Smooth muscle cell (in vitro differentiated cells): Measurements from ENCODE around the gene PABPN1. TPM values are rescaled to one million over a fixed set of nuclear protein-coding genes. Genes with fewer than 3 reads are reported as not detected.

Experiments
- DNase-seq: peaks from one replicate; lab custom pipeline; 2025; ENCODE audit not compliant: unreplicated experiment; lab: John Stamatoyannopoulos, UW
- H2AFZ ChIP-seq: fragments of 200-600 bp; sonication (generic); 2 replicates; pipeline ENCODE4 v1.6.0; 2016; ENCODE audit warnings: antibody characterized with exemption, low read depth, mild to moderate bottlenecking
- H3F3A ChIP-seq: fragments of 200-600 bp; sonication (generic); 2 replicates; pipeline ENCODE4 v1.6.0; 2017; ENCODE audit warnings: antibody characterized with exemption, low read depth
- H3K27ac ChIP-seq: fragments of 200-600 bp; sonication (generic); 2 replicates; pipeline ENCODE4 v1.5.1; 2016; ENCODE audit warnings: low read depth, mild to moderate bottlenecking
- H3K27me3 ChIP-seq: fragments of 200-600 bp; sonication (generic); 2 replicates; pipeline ENCODE4 v1.6.1; 2016; ENCODE audit warnings: low read depth, mild to moderate bottlenecking
- H3K36me3 ChIP-seq: fragments of 200-600 bp; sonication (generic); 2 replicates; pipeline ENCODE4 v1.5.1; 2016; ENCODE audit warnings: low read depth
- H3K4me1 ChIP-seq: fragments of 200-600 bp; sonication (generic); 2 replicates; pipeline ENCODE4 v1.5.1; 2016; ENCODE audit warnings: low read depth
- H3K4me2 ChIP-seq: fragments of 200-600 bp; sonication (generic); 2 replicates; pipeline ENCODE4 v1.6.0; 2016; ENCODE audit warnings: mild to moderate bottlenecking
- H3K4me3 ChIP-seq: fragments of 200-600 bp; sonication (generic); 2 replicates; pipeline ENCODE4 v1.5.1; 2016; ENCODE audit warnings: mild to moderate bottlenecking
- H3K79me2 ChIP-seq: fragments of 200-600 bp; sonication (generic); 2 replicates; pipeline ENCODE4 v1.6.0; 2016; ENCODE audit warnings: low read depth, mild to moderate bottlenecking
- H3K9ac ChIP-seq: fragments of 200-600 bp; sonication (generic); 2 replicates; pipeline ENCODE4 v1.6.0; 2016; ENCODE audit warnings: low read depth
- H3K9me3 ChIP-seq: fragments of 200-600 bp; sonication (generic); replicated peaks from 2 replicates; pipeline ENCODE4 v1.5.1; 2016; ENCODE audit warnings: low read depth
- H4K20me1 ChIP-seq: fragments of 200-600 bp; sonication (generic); 2 replicates; pipeline ENCODE4 v1.6.0; 2016; ENCODE audit warnings: low read depth
- WGBS: methylation state at CpG from one replicate; pipeline ENCODE4 v1.1.7; 2016; ENCODE audit warnings: low lambda C conversion rate; 5-methylcytosine and 5-hydroxymethylcytosine counted together
- polyA plus RNA-seq: library from polyadenylated mRNA; unstranded; fragments of >200 nt; fragmentation: Nextera tagmentation; extraction: Ambion mirVana; gene quantifications from 2 replicates; pipeline ENCODE4 v1.2.1, GENCODE V29; 2016
- total RNA-seq: library from RNA; depleted of rRNA; stranded (reverse); fragments of >200 nt; gene quantifications from 2 replicates; pipeline ENCODE4 v1.2.3, GENCODE V29; 2014
- TF ChIP-seq, protein P1 (sequence below): fragments of 200-600 bp; sonication (generic); IDR thresholded peaks from 2 replicates; pipeline ENCODE4 v1.5.1; 2017; ENCODE audit warnings: borderline replicate concordance, mild to moderate bottlenecking, antibody characterized with exemption; ENCODE audit not compliant: insufficient read depth, poor library complexity, severe bottlenecking

The PABPN1 gene
- total and polyA plus RNA-seq, 2 experiments from 2014 or later: 48.3 to 139 TPM

- peak; percentile 71 for DNase-seq
- H3K27me3 ChIP-seq: no peaks in the 10 kb centered on the region
- H3K79me2 ChIP-seq: peaks cover 51% of the 10 kb centered on the region
- 3% methylated on average over 12 of the region's 24 CpGs for WGBS
- peaks cover 16% of the 10 kb centered on the region for H3F3A ChIP-seq
- peak within 1 kb of the TSS; percentile 99 for H3K4me2 ChIP-seq
- peak within 1 kb of the TSS; percentile 92 for H3K9ac ChIP-seq
- peaks cover 20% of the 10 kb centered on the region for H3K4me1 ChIP-seq
- H3K9me3 ChIP-seq: no peaks in the 10 kb centered on the region
- peak within 1 kb of the TSS; percentile 98 for H3K4me3 ChIP-seq
- peak within 1 kb of the TSS; percentile 81 for H2AFZ ChIP-seq
- peaks cover 37% of the 10 kb centered on the region for H4K20me1 ChIP-seq
- no peaks in the 10 kb centered on the region for H3K36me3 ChIP-seq
- H3K27ac ChIP-seq: peak within 1 kb of the TSS; percentile 77
- TF ChIP-seq, protein P1, sequence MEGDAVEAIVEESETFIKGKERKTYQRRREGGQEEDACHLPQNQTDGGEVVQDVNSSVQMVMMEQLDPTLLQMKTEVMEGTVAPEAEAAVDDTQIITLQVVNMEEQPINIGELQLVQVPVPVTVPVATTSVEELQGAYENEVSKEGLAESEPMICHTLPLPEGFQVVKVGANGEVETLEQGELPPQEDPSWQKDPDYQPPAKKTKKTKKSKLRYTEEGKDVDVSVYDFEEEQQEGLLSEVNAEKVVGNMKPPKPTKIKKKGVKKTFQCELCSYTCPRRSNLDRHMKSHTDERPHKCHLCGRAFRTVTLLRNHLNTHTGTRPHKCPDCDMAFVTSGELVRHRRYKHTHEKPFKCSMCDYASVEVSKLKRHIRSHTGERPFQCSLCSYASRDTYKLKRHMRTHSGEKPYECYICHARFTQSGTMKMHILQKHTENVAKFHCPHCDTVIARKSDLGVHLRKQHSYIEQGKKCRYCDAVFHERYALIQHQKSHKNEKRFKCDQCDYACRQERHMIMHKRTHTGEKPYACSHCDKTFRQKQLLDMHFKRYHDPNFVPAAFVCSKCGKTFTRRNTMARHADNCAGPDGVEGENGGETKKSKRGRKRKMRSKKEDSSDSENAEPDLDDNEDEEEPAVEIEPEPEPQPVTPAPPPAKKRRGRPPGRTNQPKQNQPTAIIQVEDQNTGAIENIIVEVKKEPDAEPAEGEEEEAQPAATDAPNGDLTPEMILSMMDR: no peak
Observed at GRCh38 chr14:23306412-23307145, 14.7 kb upstream of the PABPN1 start, which contains the start of gene BCL2L2. TSS of gene BCL2L2 (plus strand) at chr14:23306833. CDS start at chr14:23307768, 935 bp downstream.

DNA sequence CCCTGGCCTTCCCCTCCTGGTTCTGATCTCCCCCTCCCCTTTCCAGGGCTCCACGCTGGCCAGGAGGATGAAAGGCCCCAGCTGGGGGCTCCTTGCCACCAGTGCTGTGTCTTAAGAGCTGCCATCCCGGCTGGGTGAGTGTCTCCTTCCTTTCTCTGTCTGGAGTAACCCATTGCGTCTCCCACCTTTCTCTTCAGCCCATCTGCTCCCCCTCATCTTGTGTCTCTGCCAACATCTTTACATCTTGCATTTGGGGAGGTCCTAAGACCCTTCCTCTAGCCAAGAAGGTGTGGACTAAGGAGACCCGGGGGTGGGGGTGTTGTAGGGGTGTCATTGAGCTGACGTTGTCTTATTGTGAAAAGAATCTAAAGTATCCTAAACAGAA, 14.1 kb upstream of the PABPN1 start:
- peak overlapping the region; percentile 81 for H2AFZ ChIP-seq
- H3K9ac ChIP-seq: peak overlapping the region; percentile 92
- peak overlapping the region; percentile 98 for H3K4me3 ChIP-seq
- H3F3A ChIP-seq: peaks cover 14% of the 10 kb centered on the region
- peak overlapping the region; percentile 77 for H3K27ac ChIP-seq
- H3K79me2 ChIP-seq: peaks cover 56% of the 10 kb centered on the region
- H3K9me3 ChIP-seq: no peaks in the 10 kb centered on the region
- H3K27me3 ChIP-seq: no peaks in the 10 kb centered on the region
- no peaks in the 10 kb centered on the region for H3K36me3 ChIP-seq
- DNase-seq: no peak
- H3K4me2 ChIP-seq: peak overlapping the region; percentile 99
- peaks cover 43% of the 10 kb centered on the region for H4K20me1 ChIP-seq
- peaks cover 20% of the 10 kb centered on the region for H3K4me1 ChIP-seq
- TF ChIP-seq, protein P1: no peak
- WGBS: 23% methylated on average over 5 of the region's 5 CpGs

DNA sequence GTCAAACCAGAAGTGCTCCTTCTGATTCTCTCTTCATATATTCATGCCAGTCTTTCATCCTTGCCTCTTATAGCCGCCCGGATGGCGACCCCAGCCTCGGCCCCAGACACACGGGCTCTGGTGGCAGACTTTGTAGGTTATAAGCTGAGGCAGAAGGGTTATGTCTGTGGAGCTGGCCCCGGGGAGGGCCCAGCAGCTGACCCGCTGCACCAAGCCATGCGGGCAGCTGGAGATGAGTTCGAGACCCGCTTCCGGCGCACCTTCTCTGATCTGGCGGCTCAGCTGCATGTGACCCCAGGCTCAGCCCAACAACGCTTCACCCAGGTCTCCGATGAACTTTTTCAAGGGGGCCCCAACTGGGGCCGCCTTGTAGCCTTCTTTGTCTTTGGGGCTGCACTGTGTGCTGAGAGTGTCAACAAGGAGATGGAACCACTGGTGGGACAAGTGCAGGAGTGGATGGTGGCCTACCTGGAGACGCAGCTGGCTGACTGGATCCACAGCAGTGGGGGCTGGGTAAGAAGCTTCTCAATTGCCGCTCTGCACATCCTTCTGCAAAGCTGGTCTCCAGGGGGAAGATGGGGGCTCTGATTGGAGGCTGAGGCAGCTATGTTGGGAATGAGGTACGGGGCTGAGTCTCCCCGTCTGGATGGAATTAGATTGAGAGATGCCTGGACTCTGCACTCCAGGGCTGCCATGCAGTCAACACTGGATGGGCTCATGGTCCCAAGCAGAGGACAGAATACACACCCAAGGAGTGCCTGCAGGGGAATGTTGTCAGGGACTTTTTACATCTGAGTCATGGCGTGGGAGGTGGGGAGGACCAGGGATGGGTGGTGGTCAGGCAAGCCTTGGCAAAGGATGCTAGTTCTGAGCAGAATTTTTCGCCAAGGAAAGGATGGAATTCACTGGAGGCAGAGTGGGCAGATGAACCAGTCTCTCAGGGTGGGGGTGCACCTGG, 13.3 kb upstream of the PABPN1 start:
- Histone ChIP-seq H3K36me3 (no peaks in the 10 kb centered on the region), H3K9me3 (no peaks in the 10 kb centered on the region), H4K20me1 (peaks cover 46% of the 10 kb centered on the region), H3K4me3 (peak overlapping the region; percentile 98), H3K4me2 (peak overlapping the region; percentile 99), H3K27me3 (no peaks in the 10 kb centered on the region), H3K4me1 (peaks cover 18% of the 10 kb centered on the region), H3K9ac (peak overlapping the region; percentile 92), H3K79me2 (peaks cover 56% of the 10 kb centered on the region), H3F3A (peaks cover 6% of the 10 kb centered on the region), H2AFZ (no peak overlapping the region), H3K27ac (peak overlapping the region; percentile 77)
- 93% methylated on average over 22 of the region's 22 CpGs for WGBS
- DNase-seq: no peak
- TF ChIP-seq, protein P1: no peak
